ENCODE results near the gene N4BP2.
"Not testable (repeated sequence)": the region's sequence is repeated elsewhere in the genome, so short reads cannot be mapped to it uniquely, and the experiment has no call there.

Gene N4BP2

GRCh38 chr4:40070387-40070786 is 13.7 kb downstream of the N4BP2 start:
- Histone ChIP-seq H3K4me1 (ENCODE audit: control insufficient read depth, insufficient read depth, low read length) (no peaks in the 10 kb centered on the region), H3K4me3 (ENCODE audit: insufficient read depth, low read depth, low read length) (no peak overlapping the region), H3K9me3 (ENCODE audit: control insufficient read depth, low read length) (no peaks in the 10 kb centered on the region), H3K27me3 (ENCODE audit: control insufficient read depth, insufficient read depth, low read length, poor library complexity, severe bottlenecking) (no peaks in the 10 kb centered on the region), H3K36me3 (ENCODE audit: control insufficient read depth, insufficient read depth, low read length) (no peaks in the 10 kb centered on the region), H3K27ac (ENCODE audit: insufficient read depth, low read depth, low read length, poor library complexity, severe bottlenecking) (no peak overlapping the region)
- 80 to 100% methylated on average over 1 of the region's 1 CpG for WGBS, 2 experiments

GRCh38 chr4:40086421-40086820 is 29.8 kb downstream of the N4BP2 start:
- no peaks in the 10 kb centered on the region for H3K27me3 ChIP-seq (ENCODE audit: control insufficient read depth, insufficient read depth, low read length, poor library complexity, severe bottlenecking)
- H3K9me3 ChIP-seq (ENCODE audit: control insufficient read depth, low read length): no peaks in the 10 kb centered on the region
- H3K27ac ChIP-seq (ENCODE audit: insufficient read depth, low read depth, low read length, poor library complexity, severe bottlenecking): no peak overlapping the region
- 93 to 97% methylated on average over 6 of the region's 8 CpGs for WGBS, 2 experiments
- H3K4me1 ChIP-seq (ENCODE audit: control insufficient read depth, insufficient read depth, low read length): no peaks in the 10 kb centered on the region
- H3K4me3 ChIP-seq (ENCODE audit: insufficient read depth, low read depth, low read length): no peak overlapping the region
- no peaks in the 10 kb centered on the region for H3K36me3 ChIP-seq (ENCODE audit: control insufficient read depth, insufficient read depth, low read length)

GRCh38 chr4:40087799-40088366 is 31.2 kb downstream of the N4BP2 start:
- Histone ChIP-seq H3K27ac (ENCODE audit: insufficient read depth, low read depth, low read length, poor library complexity, severe bottlenecking) (no peak overlapping the region), H3K27me3 (ENCODE audit: control insufficient read depth, insufficient read depth, low read length, poor library complexity, severe bottlenecking) (no peaks in the 10 kb centered on the region), H3K9me3 (ENCODE audit: control insufficient read depth, low read length) (no peaks in the 10 kb centered on the region), H3K36me3 (ENCODE audit: control insufficient read depth, insufficient read depth, low read length) (no peaks in the 10 kb centered on the region), H3K4me3 (ENCODE audit: insufficient read depth, low read depth, low read length) (no peak overlapping the region), H3K4me1 (ENCODE audit: control insufficient read depth, insufficient read depth, low read length) (no peaks in the 10 kb centered on the region)
- 88 to 89% methylated on average over 10 of the region's 10 CpGs for WGBS, 2 experiments

GRCh38 chr4:40093400-40093799 is 36.8 kb downstream of the N4BP2 start:
- not testable (repeated sequence) for H3K9me3 ChIP-seq (ENCODE audit: control insufficient read depth, low read length); H3K27me3 ChIP-seq (ENCODE audit: control insufficient read depth, insufficient read depth, low read length, poor library complexity, severe bottlenecking); H3K27ac ChIP-seq (ENCODE audit: insufficient read depth, low read depth, low read length, poor library complexity, severe bottlenecking); H3K4me1 ChIP-seq (ENCODE audit: control insufficient read depth, insufficient read depth, low read length); H3K4me3 ChIP-seq (ENCODE audit: insufficient read depth, low read depth, low read length); H3K36me3 ChIP-seq (ENCODE audit: control insufficient read depth, insufficient read depth, low read length)
- 95 to 96% methylated on average over 9 of the region's 10 CpGs for WGBS, 2 experiments

- Histone ChIP-seq H3K4me1 (ENCODE audit: control insufficient read depth, insufficient read depth, low read length) (no peaks in the 10 kb centered on the region), H3K27ac (ENCODE audit: insufficient read depth, low read depth, low read length, poor library complexity, severe bottlenecking) (no peak overlapping the region), H3K9me3 (ENCODE audit: control insufficient read depth, low read length) (no peaks in the 10 kb centered on the region), H3K36me3 (ENCODE audit: control insufficient read depth, insufficient read depth, low read length) (peaks cover 9% of the 10 kb centered on the region), H3K4me3 (ENCODE audit: insufficient read depth, low read depth, low read length) (no peak overlapping the region), H3K27me3 (ENCODE audit: control insufficient read depth, insufficient read depth, low read length, poor library complexity, severe bottlenecking) (no peaks in the 10 kb centered on the region)
- WGBS, 2 experiments: 93 to 94% methylated on average over 8 of the region's 8 CpGs
These were observed 42.4 kb downstream of the N4BP2 start for GRCh38 chr4:40099010-40099409.

GRCh38 chr4:40107150-40107549 is 50.5 kb downstream of the N4BP2 start:
- H3K9me3 ChIP-seq (ENCODE audit: control insufficient read depth, low read length): not testable (repeated sequence)

GRCh38 chr4:40112027-40112792 is 55.6 kb downstream of the N4BP2 start:
- Histone ChIP-seq H3K4me3 (ENCODE audit: insufficient read depth, low read depth, low read length) (no peak overlapping the region), H3K36me3 (ENCODE audit: control insufficient read depth, insufficient read depth, low read length) (peaks cover 17% of the 10 kb centered on the region), H3K4me1 (ENCODE audit: control insufficient read depth, insufficient read depth, low read length) (no peaks in the 10 kb centered on the region), H3K27ac (ENCODE audit: insufficient read depth, low read depth, low read length, poor library complexity, severe bottlenecking) (no peak overlapping the region), H3K9me3 (ENCODE audit: control insufficient read depth, low read length) (no peaks in the 10 kb centered on the region), H3K27me3 (ENCODE audit: control insufficient read depth, insufficient read depth, low read length, poor library complexity, severe bottlenecking) (no peaks in the 10 kb centered on the region)
- 96 to 99% methylated on average over 3 of the region's 3 CpGs for WGBS, 2 experiments

More at GRCh38 chr4:40107150-40107549, 50.5 kb downstream of the N4BP2 start:
- H3K36me3 ChIP-seq (ENCODE audit: control insufficient read depth, insufficient read depth, low read length): peaks cover 21% of the 10 kb centered on the region
- H3K27me3 ChIP-seq (ENCODE audit: control insufficient read depth, insufficient read depth, low read length, poor library complexity, severe bottlenecking); H3K4me1 ChIP-seq (ENCODE audit: control insufficient read depth, insufficient read depth, low read length); H3K4me3 ChIP-seq (ENCODE audit: insufficient read depth, low read depth, low read length); H3K27ac ChIP-seq (ENCODE audit: insufficient read depth, low read depth, low read length, poor library complexity, severe bottlenecking): not testable (repeated sequence)
- 91 to 95% methylated on average over 4 of the region's 4 CpGs for WGBS, 2 experiments

GRCh38 chr4:40114206-40114605 is 57.6 kb downstream of the N4BP2 start:
- H3K27ac ChIP-seq (ENCODE audit: insufficient read depth, low read depth, low read length, poor library complexity, severe bottlenecking): no peak overlapping the region
- H3K4me3 ChIP-seq (ENCODE audit: insufficient read depth, low read depth, low read length): no peak overlapping the region
- no peaks in the 10 kb centered on the region for H3K4me1 ChIP-seq (ENCODE audit: control insufficient read depth, insufficient read depth, low read length)
- no peaks in the 10 kb centered on the region for H3K27me3 ChIP-seq (ENCODE audit: control insufficient read depth, insufficient read depth, low read length, poor library complexity, severe bottlenecking)
- peaks cover 17% of the 10 kb centered on the region for H3K36me3 ChIP-seq (ENCODE audit: control insufficient read depth, insufficient read depth, low read length)
- H3K9me3 ChIP-seq (ENCODE audit: control insufficient read depth, low read length): no peaks in the 10 kb centered on the region
- WGBS, 2 experiments: 100% methylated on average over 1 of the region's 1 CpG

- H3K27me3 ChIP-seq (ENCODE audit: control insufficient read depth, insufficient read depth, low read length, poor library complexity, severe bottlenecking): no peaks in the 10 kb centered on the region
- H3K9me3 ChIP-seq (ENCODE audit: control insufficient read depth, low read length): no peaks in the 10 kb centered on the region
- 43 to 47% methylated on average over 1 of the region's 1 CpG for WGBS, 2 experiments
- H3K36me3 ChIP-seq (ENCODE audit: control insufficient read depth, insufficient read depth, low read length): peaks cover 5% of the 10 kb centered on the region
- no peak overlapping the region for H3K4me3 ChIP-seq (ENCODE audit: insufficient read depth, low read depth, low read length)
- H3K27ac ChIP-seq (ENCODE audit: insufficient read depth, low read depth, low read length, poor library complexity, severe bottlenecking): no peak overlapping the region
- H3K4me1 ChIP-seq (ENCODE audit: control insufficient read depth, insufficient read depth, low read length): no peaks in the 10 kb centered on the region
These were observed 62.2 kb downstream of the N4BP2 start for GRCh38 chr4:40118861-40119260.

- H3K9me3 ChIP-seq (ENCODE audit: control insufficient read depth, low read length): no peaks in the 10 kb centered on the region
- H3K4me1 ChIP-seq (ENCODE audit: control insufficient read depth, insufficient read depth, low read length): no peaks in the 10 kb centered on the region
- H3K36me3 ChIP-seq (ENCODE audit: control insufficient read depth, insufficient read depth, low read length): peaks cover 5% of the 10 kb centered on the region
- H3K27ac ChIP-seq (ENCODE audit: insufficient read depth, low read depth, low read length, poor library complexity, severe bottlenecking): no peak overlapping the region
- H3K4me3 ChIP-seq (ENCODE audit: insufficient read depth, low read depth, low read length): no peak overlapping the region
- no peaks in the 10 kb centered on the region for H3K27me3 ChIP-seq (ENCODE audit: control insufficient read depth, insufficient read depth, low read length, poor library complexity, severe bottlenecking)
- WGBS, 2 experiments: 56 to 72% methylated on average over 3 of the region's 3 CpGs
These were observed 62.7 kb downstream of the N4BP2 start for GRCh38 chr4:40119344-40119743.
